Chondrocyte (in vitro differentiated cells): Measurements from ENCODE around the gene SPG11. TPM values are rescaled to one million over a fixed set of nuclear protein-coding genes. Genes with fewer than 3 reads are reported as not detected.
"Not testable (repeated sequence)": the region's sequence is repeated elsewhere in the genome, so short reads cannot be mapped to it uniquely, and the experiment has no call there.

Source experiments
- DNase-seq: peaks from one replicate; pipeline ENCODE4 v3.0.0; 2021; ENCODE audit warnings: mixed read lengths, low spot score
- H3K27ac Mint-ChIP-seq: one replicate; pipeline ENCODE4 v1.8.0; 2021; ENCODE audit warnings: mild to moderate bottlenecking, moderate library complexity, mixed read lengths; ENCODE audit not compliant: unreplicated experiment
- H3K27me3 Mint-ChIP-seq: 2 replicates; pipeline ENCODE4 v1.8.0; 2021; ENCODE audit warnings: low read depth, mixed read lengths
- H3K36me3 Mint-ChIP-seq: 2 replicates; pipeline ENCODE4 v1.8.0; 2021; ENCODE audit warnings: low read depth, mixed read lengths
- H3K4me1 Mint-ChIP-seq: 2 replicates; pipeline ENCODE4 v1.8.0; 2021; ENCODE audit warnings: low read depth, mild to moderate bottlenecking, mixed read lengths
- H3K4me3 Mint-ChIP-seq: one replicate; pipeline ENCODE4 v1.8.0; 2021; ENCODE audit warnings: mild to moderate bottlenecking, moderate library complexity, mixed read lengths; ENCODE audit not compliant: unreplicated experiment
- H3K9me3 Mint-ChIP-seq: 2 replicates; pipeline ENCODE4 v1.8.0; 2021; ENCODE audit warnings: low read depth, mixed read lengths
- total RNA-seq: library from RNA; stranded (reverse); gene quantifications from 3 replicates; pipeline ENCODE4 v1.2.1, GENCODE V29; 2021
- TF ChIP-seq, protein P1 (sequence below): fragments of 200-600 bp; sonication (generic); IDR thresholded peaks from 2 replicates; pipeline ENCODE4 v1.5.0; 2021; ENCODE audit warnings: antibody characterized with exemption, mild to moderate bottlenecking, moderate library complexity

The SPG11 gene
- total RNA-seq, 1 donor from 2014 or later = 45.4 TPM

DNA sequence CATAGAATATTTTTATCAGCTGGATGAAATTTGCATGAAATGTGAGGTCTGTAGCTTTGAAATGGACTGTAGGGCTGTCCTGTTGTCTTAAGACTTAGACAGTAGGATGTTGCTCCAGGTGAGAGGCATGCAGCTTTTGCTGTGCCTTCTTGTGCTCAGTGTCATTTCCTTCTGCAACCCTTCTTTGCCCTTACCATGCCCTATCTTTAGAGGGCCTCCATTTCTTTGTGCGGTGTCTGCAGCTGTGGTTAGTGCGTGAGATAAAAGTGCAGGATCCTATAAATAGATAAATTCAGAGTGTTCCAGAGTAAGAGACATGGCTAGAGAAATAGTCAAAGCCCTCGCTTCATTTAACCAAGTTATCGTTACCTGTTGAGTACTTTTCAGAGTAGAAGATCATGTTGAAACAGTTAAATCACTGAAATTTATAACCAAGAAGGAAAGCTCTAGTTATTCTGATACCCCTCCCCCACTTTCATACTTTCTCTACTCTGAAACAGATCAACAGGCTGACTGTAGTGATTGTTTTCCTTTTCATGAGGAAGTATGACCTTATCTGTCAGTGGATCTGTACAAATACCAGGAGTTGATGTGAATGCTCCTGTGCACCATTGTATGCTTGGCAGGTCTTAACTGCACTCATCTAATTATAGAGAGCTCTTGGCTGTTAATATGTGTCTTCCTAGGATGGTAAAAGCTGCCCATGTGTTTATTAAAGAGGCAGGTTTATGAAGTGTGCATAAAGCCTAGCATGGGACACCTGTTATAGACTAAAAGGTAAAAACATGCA lies 108.3 kb downstream of the SPG11 start:
- no peak for DNase-seq
- no peak overlapping the region for H3K4me3 Mint-ChIP-seq
- H3K9me3 Mint-ChIP-seq = no peaks in the 10 kb centered on the region
- H3K4me1 Mint-ChIP-seq = peaks cover 11% of the 10 kb centered on the region
- H3K27ac Mint-ChIP-seq = no peak overlapping the region
- H3K27me3 Mint-ChIP-seq = no peaks in the 10 kb centered on the region
- TF ChIP-seq, protein P1, sequence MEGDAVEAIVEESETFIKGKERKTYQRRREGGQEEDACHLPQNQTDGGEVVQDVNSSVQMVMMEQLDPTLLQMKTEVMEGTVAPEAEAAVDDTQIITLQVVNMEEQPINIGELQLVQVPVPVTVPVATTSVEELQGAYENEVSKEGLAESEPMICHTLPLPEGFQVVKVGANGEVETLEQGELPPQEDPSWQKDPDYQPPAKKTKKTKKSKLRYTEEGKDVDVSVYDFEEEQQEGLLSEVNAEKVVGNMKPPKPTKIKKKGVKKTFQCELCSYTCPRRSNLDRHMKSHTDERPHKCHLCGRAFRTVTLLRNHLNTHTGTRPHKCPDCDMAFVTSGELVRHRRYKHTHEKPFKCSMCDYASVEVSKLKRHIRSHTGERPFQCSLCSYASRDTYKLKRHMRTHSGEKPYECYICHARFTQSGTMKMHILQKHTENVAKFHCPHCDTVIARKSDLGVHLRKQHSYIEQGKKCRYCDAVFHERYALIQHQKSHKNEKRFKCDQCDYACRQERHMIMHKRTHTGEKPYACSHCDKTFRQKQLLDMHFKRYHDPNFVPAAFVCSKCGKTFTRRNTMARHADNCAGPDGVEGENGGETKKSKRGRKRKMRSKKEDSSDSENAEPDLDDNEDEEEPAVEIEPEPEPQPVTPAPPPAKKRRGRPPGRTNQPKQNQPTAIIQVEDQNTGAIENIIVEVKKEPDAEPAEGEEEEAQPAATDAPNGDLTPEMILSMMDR = no peak
- H3K36me3 Mint-ChIP-seq = peaks cover 26% of the 10 kb centered on the region

DNA sequence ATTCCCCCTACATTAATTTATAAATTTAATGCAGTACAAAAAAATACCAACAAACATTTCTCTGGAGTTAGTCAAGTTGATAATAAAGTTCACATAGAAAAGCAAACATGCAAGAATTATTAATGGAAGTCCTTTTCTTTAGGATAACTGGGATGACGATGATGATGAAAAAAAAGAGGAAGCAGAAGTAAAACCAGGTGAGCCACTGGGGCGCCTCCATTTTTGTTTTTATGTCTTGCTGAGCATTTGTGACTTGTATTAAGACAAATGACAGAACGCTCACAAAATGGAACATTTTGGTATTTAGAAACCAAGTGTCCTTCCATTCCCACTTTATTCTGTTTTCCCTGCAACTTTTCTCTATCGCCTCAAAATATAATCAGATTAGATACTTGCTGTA lies 112.7 kb downstream of the SPG11 start:
- no peak overlapping the region for H3K4me3 Mint-ChIP-seq
- no peak overlapping the region for H3K27ac Mint-ChIP-seq
- no peaks in the 10 kb centered on the region for H3K9me3 Mint-ChIP-seq
- peaks cover 24% of the 10 kb centered on the region for H3K4me1 Mint-ChIP-seq
- no peaks in the 10 kb centered on the region for H3K27me3 Mint-ChIP-seq
- H3K36me3 Mint-ChIP-seq = peaks cover 14% of the 10 kb centered on the region
- TF ChIP-seq, protein P1 = peak; percentile 31
- no peak for DNase-seq

DNA sequence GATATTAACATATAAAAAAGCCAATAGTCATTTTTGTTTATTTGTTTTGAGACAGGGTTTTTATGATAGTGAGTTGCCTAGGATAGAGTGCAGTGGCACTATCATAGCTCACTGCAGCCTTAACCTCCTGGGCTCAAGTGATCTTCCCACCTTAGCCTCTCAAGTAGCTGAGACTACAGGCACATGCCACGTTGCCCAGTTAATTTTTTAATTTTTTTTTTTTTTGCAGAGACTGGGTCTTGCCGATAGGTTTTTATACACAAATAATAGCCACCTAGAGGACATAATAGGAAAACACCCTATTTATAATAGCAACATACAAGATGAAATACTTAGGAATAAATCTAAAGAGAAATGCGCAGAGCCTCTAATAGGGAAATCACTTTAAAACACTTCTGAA lies 113.2 kb downstream of the SPG11 start:
- no peak overlapping the region for H3K4me3 Mint-ChIP-seq
- peaks cover 12% of the 10 kb centered on the region for H3K36me3 Mint-ChIP-seq
- TF ChIP-seq, protein P1 = peak; percentile 78
- H3K4me1 Mint-ChIP-seq = peaks cover 22% of the 10 kb centered on the region
- H3K27ac Mint-ChIP-seq = no peak overlapping the region
- H3K9me3 Mint-ChIP-seq = no peaks in the 10 kb centered on the region
- H3K27me3 Mint-ChIP-seq = no peaks in the 10 kb centered on the region
- no peak for DNase-seq

DNA sequence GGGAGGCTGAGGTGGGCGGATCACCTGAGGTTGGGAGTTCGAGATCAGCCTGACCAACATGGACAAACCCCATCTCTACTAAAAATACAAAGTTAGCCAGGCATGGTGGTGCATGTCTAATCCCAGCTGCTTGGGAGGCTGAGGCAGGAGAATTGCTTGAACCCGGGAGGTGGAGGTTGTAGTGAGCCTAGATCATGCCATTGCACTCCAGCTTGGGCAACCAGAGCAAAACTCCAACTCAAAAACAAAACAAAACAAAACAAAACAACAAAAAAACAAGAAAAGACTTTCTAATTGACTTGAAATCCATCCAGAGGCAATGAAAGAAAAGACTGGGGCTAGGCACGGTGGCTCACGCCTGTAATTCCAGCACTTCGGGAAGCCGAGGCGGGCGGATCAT lies 114.3 kb downstream of the SPG11 start:
- H3K36me3 Mint-ChIP-seq, H3K27me3 Mint-ChIP-seq, H3K4me3 Mint-ChIP-seq, H3K9me3 Mint-ChIP-seq, DNase-seq: not testable (repeated sequence)
- peaks cover 19% of the 10 kb centered on the region for H3K4me1 Mint-ChIP-seq
- peak overlapping the region; percentile 51 for H3K27ac Mint-ChIP-seq

DNA sequence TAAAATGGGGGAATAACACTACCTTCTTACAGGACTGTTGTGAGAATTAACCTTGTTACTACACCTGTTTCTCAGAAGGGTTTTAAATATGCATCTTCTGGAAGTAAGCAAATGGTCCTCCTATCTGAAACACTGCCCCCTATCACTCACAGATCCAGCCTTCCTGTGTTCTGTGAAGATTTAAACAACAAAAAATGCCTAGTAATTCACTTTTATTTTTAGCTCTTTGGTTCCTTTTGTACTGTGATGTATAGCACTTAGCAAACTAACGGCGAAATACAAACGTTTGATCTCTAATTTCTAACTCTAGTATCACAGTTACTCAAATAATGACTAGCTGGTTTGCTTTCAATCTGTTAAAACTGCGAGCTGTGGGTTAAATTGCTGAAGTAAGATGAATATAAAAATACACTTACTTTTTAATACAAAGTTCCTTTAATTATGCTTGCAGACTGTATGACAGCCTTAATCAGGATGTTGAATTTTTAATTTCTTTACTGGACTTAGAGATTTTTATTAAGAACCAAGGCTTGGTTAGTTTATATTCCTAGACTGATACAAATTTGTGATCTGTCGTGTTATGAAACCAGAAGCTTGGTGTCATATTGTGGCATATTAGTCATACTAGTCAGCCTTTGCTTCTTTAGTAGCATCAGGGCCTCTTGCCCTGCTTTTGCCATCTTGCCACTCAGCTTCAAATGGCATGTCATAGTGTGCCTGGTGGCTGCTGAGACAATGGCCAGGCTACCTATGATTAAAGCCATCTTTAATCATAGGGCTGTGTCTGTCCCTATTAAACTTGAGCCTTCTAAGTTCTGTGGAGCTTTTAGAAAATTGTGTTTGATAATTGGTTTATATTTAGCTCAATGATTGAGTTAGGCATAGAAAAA lies 117.3 kb downstream of the SPG11 start:
- H3K9me3 Mint-ChIP-seq = no peaks in the 10 kb centered on the region
- no peak for DNase-seq
- H3K4me3 Mint-ChIP-seq = no peak overlapping the region
- H3K27ac Mint-ChIP-seq = peak overlapping the region; percentile 78
- no peaks in the 10 kb centered on the region for H3K27me3 Mint-ChIP-seq
- H3K4me1 Mint-ChIP-seq = peaks cover 47% of the 10 kb centered on the region
- H3K36me3 Mint-ChIP-seq = peaks cover 4% of the 10 kb centered on the region
- TF ChIP-seq, protein P1 = peak; percentile 74

DNA sequence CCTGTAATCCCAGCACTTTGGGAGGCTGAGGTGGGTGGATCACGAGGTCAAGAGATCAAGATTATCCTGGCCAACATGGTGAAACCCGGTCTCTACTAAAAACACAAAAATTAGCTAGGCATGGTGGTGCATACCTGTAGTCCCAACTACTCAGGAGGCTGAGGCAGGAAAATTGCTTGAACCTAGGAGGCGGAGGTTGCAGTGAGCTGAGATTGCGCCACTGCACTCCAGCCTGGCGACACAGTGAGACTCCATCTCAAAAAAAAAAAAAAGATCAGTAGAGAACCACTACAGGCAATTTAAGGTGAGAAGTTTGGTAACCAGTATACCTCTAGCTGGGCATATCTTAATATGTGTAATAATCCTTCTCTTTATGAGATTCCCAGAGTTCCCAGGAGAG lies 118.7 kb downstream of the SPG11 start:
- not testable (repeated sequence) for H3K36me3 Mint-ChIP-seq, H3K4me3 Mint-ChIP-seq, H3K9me3 Mint-ChIP-seq, DNase-seq, H3K27me3 Mint-ChIP-seq
- Mint-ChIP-seq H3K27ac (peak overlapping the region; percentile 61), H3K4me1 (peaks cover 53% of the 10 kb centered on the region)
